Panc1 (cell line): Measurements from ENCODE around the gene SERPINA12. TPM values are rescaled to one million over a fixed set of nuclear protein-coding genes. Genes with fewer than 3 reads are reported as not detected.

Experiments
- ATAC-seq: fragments of 200-7000 bp; cut with Tn5 transposase; 2 replicates; pipeline ENCODE4 v1.9.1; 2020; ENCODE audit warnings: mild to moderate bottlenecking, moderate library complexity
- BruUV-seq: library from RNA; stranded (reverse); fragments of 400-500 nt; replicated peaks from 2 replicates; lab custom pipeline; 2021; lab: Mats Ljungman, UMichigan
- CTCF ChIA-PET: fragments of 300-600 bp; sonication (Branson Sonifier 250); formaldehyde crosslinking; loops from one replicate; lab custom pipeline; 2022; ENCODE audit warnings: antibody characterized with exemption; lab: Charles Lee
- POLR2A ChIA-PET: fragments of 300-600 bp; sonication (Branson Sonifier 250); formaldehyde crosslinking; loops from one replicate; lab custom pipeline; 2022; ENCODE audit warnings: antibody characterized with exemption; lab: Charles Lee
- DNase-seq: peaks from one replicate; pipeline ENCODE4 v3.0.0-alpha.2; 2010; ENCODE audit warnings: low read depth, low spot score
- H3K27ac ChIP-seq: 2 replicates; pipeline ENCODE4 v1.5.1; 2011; ENCODE audit warnings: mild to moderate bottlenecking, low read length, inconsistent platforms
- H3K27me3 ChIP-seq: fragments of 200-500 bp; sonication (Bioruptor generic); 2 replicates; pipeline ENCODE4 v1.6.0; 2014; ENCODE audit warnings: low read length, inconsistent platforms; ENCODE audit not compliant: control insufficient read depth, insufficient read depth
- H3K36me3 ChIP-seq: fragments of 200-500 bp; sonication (Bioruptor generic); 2 replicates; pipeline ENCODE4 v1.5.1; 2014; ENCODE audit warnings: inconsistent platforms, mild to moderate bottlenecking, low read length, moderate library complexity; ENCODE audit not compliant: control insufficient read depth, insufficient read depth
- H3K4me1 ChIP-seq: 2 replicates; pipeline ENCODE4 v1.5.1; 2011; ENCODE audit warnings: inconsistent platforms, mild to moderate bottlenecking, low read length, moderate library complexity; ENCODE audit not compliant: control insufficient read depth, insufficient read depth
- H3K4me3 ChIP-seq, 2 experiments: 2 replicates each; pipeline ENCODE4 v1.5.1; 2011 to 2012; ENCODE audit warnings: low read depth in 2 of 2, low read length in 2 of 2, mild to moderate bottlenecking in 2 of 2, inconsistent platforms in 1 of 2, moderate library complexity in 1 of 2
- H3K9me3 ChIP-seq: fragments of 200-500 bp; sonication (Bioruptor generic); 2 replicates; pipeline ENCODE4 v1.5.1; 2014; ENCODE audit warnings: low read depth, mild to moderate bottlenecking, inconsistent platforms, low read length, moderate library complexity; ENCODE audit not compliant: control insufficient read depth, insufficient read depth
- CTCF ChIP-seq: fragments of 450-650 bp; IDR thresholded peaks from 2 replicates; pipeline ENCODE4 v1.5.1; 2017; ENCODE audit warnings: mild to moderate bottlenecking
- POLR2AphosphoS5 ChIP-seq: IDR thresholded peaks from 2 replicates; pipeline ENCODE4 v1.6.1; 2012; ENCODE audit warnings: mild to moderate bottlenecking, low read depth, low read length, moderate library complexity
- SIN3A ChIP-seq: IDR thresholded peaks from 2 replicates; pipeline ENCODE4 v1.6.1; 2012; ENCODE audit warnings: low read depth, mild to moderate bottlenecking, low read length, moderate library complexity, borderline replicate concordance; ENCODE audit not compliant: insufficient read depth
- TCF7L2 ChIP-seq: IDR thresholded peaks from 2 replicates; pipeline ENCODE4 v1.6.1; 2011; ENCODE audit warnings: mild to moderate bottlenecking, low read depth, low read length, inconsistent platforms
- in situ Hi-C: cut with HindIII; loops from 2 replicates; pipeline ENCODE4 v1.10.0; 2016; ENCODE audit warnings: low sequenced_read_pairs, low pct_unique_long_range_greater_than_20kb
- intact Hi-C: fragments of 100-400 bp; cut with micrococcal nuclease; formaldehyde crosslinking; loops from one replicate; pipeline ENCODE4 v1.10.0; 2022; ENCODE audit not compliant: unreplicated experiment
- total RNA-seq: library from RNA; stranded (reverse); gene quantifications from one replicate; pipeline ENCODE4 v1.2.1, GENCODE V29; 2021; ENCODE audit not compliant: unreplicated experiment
- TF ChIP-seq, protein P1 (sequence below), 2 experiments: IDR thresholded peaks; 2 replicates each; pipeline ENCODE4 v1.6.1; 2011 to 2012; ENCODE audit warnings: low read depth in 2 of 2, control low read depth in 1 of 2, low read length in 1 of 2, mild to moderate bottlenecking in 1 of 2, moderate library complexity in 1 of 2; ENCODE audit not compliant: insufficient read depth in 1 of 2

The SERPINA12 gene
- total RNA-seq, 1 experiment from 2014 or later, result not detected

DNA sequence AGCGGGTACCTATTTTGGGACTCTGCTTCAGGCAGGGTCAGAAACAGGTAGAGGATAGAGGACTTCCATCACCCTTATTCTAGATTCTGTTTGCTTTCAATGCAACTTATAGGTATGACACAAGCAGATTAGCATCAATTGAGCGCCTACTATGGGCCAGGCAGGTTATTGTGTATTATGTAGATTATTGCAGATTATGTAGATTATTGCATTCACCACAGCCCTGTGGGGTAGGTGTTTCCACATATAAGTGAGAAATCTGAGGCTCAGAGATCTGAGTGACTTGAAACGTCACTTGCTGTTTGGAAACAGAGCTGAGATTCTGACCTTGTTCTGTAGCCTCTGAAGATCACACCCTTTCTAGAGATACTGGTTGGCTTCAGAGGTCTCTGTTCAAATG lies 26.2 kb upstream of the SERPINA12 start:
- intact Hi-C loops, result no loop called here
- CTCF ChIA-PET, result interaction anchor here (0.5 kb wide), 1 partner anchor 75 kb away, joined by 3 read pairs; no protein-coding TSS in a partner anchor

DNA sequence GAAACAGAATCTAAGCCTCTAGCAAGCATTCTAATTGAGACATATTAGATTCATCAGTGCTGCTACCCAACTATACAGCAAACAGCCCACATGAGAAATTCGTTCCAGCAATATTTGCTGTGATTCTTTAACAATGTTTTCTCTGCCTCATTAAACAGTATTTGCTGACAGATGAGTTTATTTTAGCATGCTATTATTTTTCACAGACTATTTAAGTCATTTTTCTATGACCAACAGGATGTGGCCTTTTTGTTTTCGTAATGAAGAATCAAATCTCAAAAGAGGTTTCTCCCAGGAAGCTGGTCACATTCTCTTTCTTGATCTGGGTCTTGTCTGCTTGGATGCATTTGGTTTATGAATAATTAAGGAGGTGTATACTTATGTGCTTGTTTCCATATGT lies 23.2 kb upstream of the SERPINA12 start:
- no peak for TF ChIP-seq TCF7L2
- TF ChIP-seq POLR2AphosphoS5, result no peak
- TF ChIP-seq, protein P1, sequence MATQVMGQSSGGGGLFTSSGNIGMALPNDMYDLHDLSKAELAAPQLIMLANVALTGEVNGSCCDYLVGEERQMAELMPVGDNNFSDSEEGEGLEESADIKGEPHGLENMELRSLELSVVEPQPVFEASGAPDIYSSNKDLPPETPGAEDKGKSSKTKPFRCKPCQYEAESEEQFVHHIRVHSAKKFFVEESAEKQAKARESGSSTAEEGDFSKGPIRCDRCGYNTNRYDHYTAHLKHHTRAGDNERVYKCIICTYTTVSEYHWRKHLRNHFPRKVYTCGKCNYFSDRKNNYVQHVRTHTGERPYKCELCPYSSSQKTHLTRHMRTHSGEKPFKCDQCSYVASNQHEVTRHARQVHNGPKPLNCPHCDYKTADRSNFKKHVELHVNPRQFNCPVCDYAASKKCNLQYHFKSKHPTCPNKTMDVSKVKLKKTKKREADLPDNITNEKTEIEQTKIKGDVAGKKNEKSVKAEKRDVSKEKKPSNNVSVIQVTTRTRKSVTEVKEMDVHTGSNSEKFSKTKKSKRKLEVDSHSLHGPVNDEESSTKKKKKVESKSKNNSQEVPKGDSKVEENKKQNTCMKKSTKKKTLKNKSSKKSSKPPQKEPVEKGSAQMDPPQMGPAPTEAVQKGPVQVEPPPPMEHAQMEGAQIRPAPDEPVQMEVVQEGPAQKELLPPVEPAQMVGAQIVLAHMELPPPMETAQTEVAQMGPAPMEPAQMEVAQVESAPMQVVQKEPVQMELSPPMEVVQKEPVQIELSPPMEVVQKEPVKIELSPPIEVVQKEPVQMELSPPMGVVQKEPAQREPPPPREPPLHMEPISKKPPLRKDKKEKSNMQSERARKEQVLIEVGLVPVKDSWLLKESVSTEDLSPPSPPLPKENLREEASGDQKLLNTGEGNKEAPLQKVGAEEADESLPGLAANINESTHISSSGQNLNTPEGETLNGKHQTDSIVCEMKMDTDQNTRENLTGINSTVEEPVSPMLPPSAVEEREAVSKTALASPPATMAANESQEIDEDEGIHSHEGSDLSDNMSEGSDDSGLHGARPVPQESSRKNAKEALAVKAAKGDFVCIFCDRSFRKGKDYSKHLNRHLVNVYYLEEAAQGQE (IDR thresholded peaks at IDR 0.05; ENCODE audit: insufficient read depth in 1 of 2, low read depth in 2 of 2, low read length in 1 of 2), result no peak
- TF ChIP-seq SIN3A, result no peak
- TF ChIP-seq CTCF, result no peak
- Histone ChIP-seq H3K9me3 (no peaks in the 10 kb centered on the region), H3K4me1 (no peaks in the 10 kb centered on the region), H3K4me3 (no peak overlapping the region), H3K27me3 (no peaks in the 10 kb centered on the region; the same call in 1 of the 2 replicates), H3K27ac (no peak overlapping the region), H3K36me3 (no peaks in the 10 kb centered on the region)
- intact Hi-C loops (no loop called here), in situ Hi-C loops (no loop called here)
- POLR2A ChIA-PET, result no interaction called here
- DNase-seq (no peak), ATAC-seq (no peak)
- CTCF ChIA-PET, result no interaction called here
- BruUV-seq, result no TSS peak

More for the DNA sequence above, 26.2 kb upstream of the SERPINA12 start:
- no peaks in the 10 kb centered on the region for H3K36me3 ChIP-seq
- no peaks in the 10 kb centered on the region for H3K9me3 ChIP-seq
- no TSS peak for BruUV-seq
- in situ Hi-C loops, result no loop called here
- POLR2A ChIA-PET, result no interaction called here
- no peak overlapping the region for H3K4me3 ChIP-seq
- no peak overlapping the region for H3K27ac ChIP-seq
- H3K4me1 ChIP-seq, result no peaks in the 10 kb centered on the region
- ATAC-seq (no peak), DNase-seq (no peak)
- H3K27me3 ChIP-seq, result no peaks in the 10 kb centered on the region; the same call in 1 of the 2 replicates
- TF ChIP-seq SIN3A (no peak), CTCF (no peak), POLR2AphosphoS5 (no peak), TCF7L2 (no peak)
- TF ChIP-seq, protein P1 (IDR thresholded peaks at IDR 0.05; ENCODE audit: insufficient read depth in 1 of 2, low read depth in 2 of 2, low read length in 1 of 2), result no peak
